GDM1 (cell line): ENCODE data around the gene GRID1.

Experiments used
- DNase-seq: peaks from one replicate; lab custom pipeline; 2025; lab: John Stamatoyannopoulos, UW

The GRID1 gene

GRCh38 chr10:85926986-85927385, 439.6 kb downstream of the GRID1 start:
- no peak for DNase-seq

GRCh38 chr10:85926136-85926535, 440.5 kb downstream of the GRID1 start:
- DNase-seq, result no peak

- DNase-seq, result no peak
These were observed 441.3 kb downstream of the GRID1 start for GRCh38 chr10:85925201-85925750.

- DNase-seq, result no peak
These were observed 442.1 kb downstream of the GRID1 start for GRCh38 chr10:85924382-85925102.

GRCh38 chr10:85922356-85923129, 444.1 kb downstream of the GRID1 start:
- DNase-seq, result no peak

GRCh38 chr10:85921789-85922188, 444.8 kb downstream of the GRID1 start:
- no peak for DNase-seq

- no peak for DNase-seq
These were observed 446.3 kb downstream of the GRID1 start for GRCh38 chr10:85920311-85920710.

- no peak for DNase-seq
These were observed 447.0 kb downstream of the GRID1 start for GRCh38 chr10:85919491-85920021.

- DNase-seq, result no peak
These were observed 448.2 kb downstream of the GRID1 start for GRCh38 chr10:85918371-85918770.

GRCh38 chr10:85917601-85918000, 449.0 kb downstream of the GRID1 start:
- no peak for DNase-seq

GRCh38 chr10:85916994-85917573, 449.5 kb downstream of the GRID1 start:
- DNase-seq, result no peak

- no peak for DNase-seq
These were observed 450.3 kb downstream of the GRID1 start for GRCh38 chr10:85916286-85916685.

- DNase-seq, result no peak
These were observed 451.2 kb downstream of the GRID1 start for GRCh38 chr10:85915245-85915846.

GRCh38 chr10:85914720-85915119, 451.9 kb downstream of the GRID1 start:
- DNase-seq, result no peak

GRCh38 chr10:85908462-85908861, 458.1 kb downstream of the GRID1 start:
- no peak for DNase-seq

- DNase-seq, result no peak
These were observed 464.5 kb downstream of the GRID1 start for GRCh38 chr10:85902051-85902450.

- DNase-seq, result no peak
These were observed 465.0 kb downstream of the GRID1 start for GRCh38 chr10:85901599-85901998.

- no peak for DNase-seq
These were observed 466.1 kb downstream of the GRID1 start for GRCh38 chr10:85900487-85900886.

GRCh38 chr10:85900061-85900460, 466.5 kb downstream of the GRID1 start:
- no peak for DNase-seq

- DNase-seq, result no peak
These were observed 475.1 kb downstream of the GRID1 start for GRCh38 chr10:85891472-85891871.

GRCh38 chr10:85888559-85888958, 478.0 kb downstream of the GRID1 start:
- DNase-seq, result no peak

- no peak for DNase-seq
These were observed 478.6 kb downstream of the GRID1 start for GRCh38 chr10:85888004-85888403.
